Measurements from ENCODE around the gene SCGB3A2.

DNA sequence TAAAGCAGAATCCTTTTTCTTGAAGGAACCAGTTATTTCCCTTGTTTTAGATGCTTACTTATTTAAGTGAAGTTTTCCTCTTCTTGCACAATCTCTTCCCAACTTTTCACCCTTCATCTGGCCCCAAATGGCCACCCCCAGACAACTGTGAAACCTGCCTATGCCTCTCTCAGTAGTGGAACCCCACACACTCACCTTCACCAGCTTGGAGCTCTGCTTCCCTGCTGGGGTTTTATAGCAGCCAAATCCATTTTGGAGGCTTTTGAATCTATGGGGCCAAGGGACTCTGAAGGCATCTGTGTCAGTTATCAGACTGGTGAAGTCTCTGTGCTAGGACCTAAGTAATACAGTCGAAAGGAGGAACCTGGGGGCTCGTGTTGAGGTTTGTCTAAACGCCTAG is 24.2 kb upstream of the SCGB3A2 start:
- TF ChIP-seq CTCF (IDR thresholded peaks at IDR 0.05) (no peak), POLR2A (IDR thresholded peaks at IDR 0.05) (no peak)

Data from right lobe of liver (tissue), 4 donors.